PC-3 (cell line): ENCODE results near the gene LMBR1L. TPM values are rescaled to one million over a fixed set of nuclear protein-coding genes. Genes with fewer than 3 reads are reported as not detected.

Source experiments
- ATAC-seq: fragments of 200-7000 bp; cut with Tn5 transposase; 2 replicates; pipeline ENCODE4 v1.9.1; 2020; ENCODE audit warnings: mild to moderate bottlenecking, moderate library complexity
- BruUV-seq: library from RNA; stranded (reverse); fragments of 400-500 nt; replicated peaks from 2 replicates; lab custom pipeline; 2021; lab: Mats Ljungman, UMichigan
- CTCF ChIA-PET: fragments of 300-600 bp; sonication (Branson Sonifier 250); formaldehyde crosslinking; loops from one replicate; lab custom pipeline; 2022; ENCODE audit warnings: antibody characterized with exemption; lab: Charles Lee
- POLR2A ChIA-PET: fragments of 300-600 bp; sonication (Branson Sonifier 250); formaldehyde crosslinking; loops from one replicate; lab custom pipeline; 2022; ENCODE audit warnings: antibody characterized with exemption; ENCODE audit not compliant: unreplicated experiment; lab: Charles Lee
- DNase-seq: peaks from one replicate; pipeline ENCODE4 v3.0.0-alpha.2; 2015
- H2AFZ ChIP-seq: fragments of 300-600 bp; sonication (generic); 2 replicates; pipeline ENCODE4 v1.6.0; 2016; ENCODE audit warnings: antibody characterized with exemption, low read length
- H3F3A ChIP-seq: fragments of 300-600 bp; sonication (generic); one replicate; pipeline ENCODE4 v1.6.0; 2017; ENCODE audit warnings: antibody characterized with exemption, low read length, control low read depth, mild to moderate bottlenecking; ENCODE audit not compliant: unreplicated experiment
- H3K27ac ChIP-seq: fragments of 300-600 bp; sonication (generic); 2 replicates; pipeline ENCODE4 v1.5.1; 2016; ENCODE audit warnings: mild to moderate bottlenecking, low read length
- H3K27me3 ChIP-seq: fragments of 300-600 bp; sonication (generic); 2 replicates; pipeline ENCODE4 v1.6.1; 2016; ENCODE audit warnings: low read length, mixed read lengths
- H3K36me3 ChIP-seq: fragments of 300-600 bp; sonication (generic); 2 replicates; pipeline ENCODE4 v1.6.1; 2016; ENCODE audit warnings: low read depth, mixed run types, low read length, mixed read lengths
- H3K4me1 ChIP-seq: fragments of 300-600 bp; sonication (generic); 2 replicates; pipeline ENCODE4 v1.5.1; 2016; ENCODE audit warnings: low read length; ENCODE audit not compliant: insufficient read depth
- H3K4me2 ChIP-seq: fragments of 300-600 bp; sonication (generic); 2 replicates; pipeline ENCODE4 v1.6.0; 2016; ENCODE audit warnings: low read length
- H3K4me3 ChIP-seq: fragments of 300-600 bp; sonication (generic); 2 replicates; pipeline ENCODE4 v1.5.1; 2016; ENCODE audit warnings: mild to moderate bottlenecking, low read length, mixed read lengths
- H3K79me2 ChIP-seq: fragments of 300-600 bp; sonication (generic); 2 replicates; pipeline ENCODE4 v1.6.1; 2017; ENCODE audit warnings: low read length, mixed read lengths
- H3K9ac ChIP-seq: fragments of 300-600 bp; sonication (generic); 2 replicates; pipeline ENCODE4 v1.6.0; 2016; ENCODE audit warnings: mild to moderate bottlenecking, low read length
- H3K9me2 ChIP-seq: fragments of 300-600 bp; sonication (generic); replicated peaks from 2 replicates; pipeline ENCODE4 v1.6.1; 2016; ENCODE audit warnings: mixed run types, low read length, mixed read lengths
- H3K9me3 ChIP-seq: fragments of 300-600 bp; sonication (generic); 2 replicates; pipeline ENCODE4 v1.6.1; 2016; ENCODE audit warnings: low read length, mixed read lengths
- H4K20me1 ChIP-seq: fragments of 300-600 bp; sonication (generic); 2 replicates; pipeline ENCODE4 v1.6.1; 2016; ENCODE audit warnings: low read length, mixed read lengths
- CTCF ChIP-seq: fragments of 300-600 bp; sonication (generic); conservative IDR thresholded peaks from 2 replicates; pipeline ENCODE4 v1.5.1; 2017; ENCODE audit warnings: antibody characterized with exemption, low read depth, mild to moderate bottlenecking, low read length
- EZH2 ChIP-seq: fragments of 300-600 bp; sonication (generic); IDR thresholded peaks from one replicate; pipeline ENCODE4 v1.6.1; 2017; ENCODE audit warnings: antibody characterized with exemption, mild to moderate bottlenecking, low read length; ENCODE audit not compliant: unreplicated experiment
- EZH2phosphoT487 ChIP-seq: fragments of 300-600 bp; sonication (generic); IDR thresholded peaks from 2 replicates; pipeline ENCODE4 v1.6.1; 2018; ENCODE audit warnings: mild to moderate bottlenecking, antibody characterized with exemption, low read length, borderline replicate concordance
- intact Hi-C: fragments of 100-400 bp; cut with micrococcal nuclease; formaldehyde crosslinking; loops from 2 replicates; pipeline ENCODE4 v1.9.0; 2023
- total RNA-seq: library from RNA; depleted of rRNA; stranded (reverse); fragments of >200 nt; gene quantifications from 2 replicates; pipeline ENCODE4 v1.2.3, GENCODE V29; 2014

LMBR1L gene
- total RNA-seq, 1 experiment from 2014 or later, result 17.1 TPM

DNA sequence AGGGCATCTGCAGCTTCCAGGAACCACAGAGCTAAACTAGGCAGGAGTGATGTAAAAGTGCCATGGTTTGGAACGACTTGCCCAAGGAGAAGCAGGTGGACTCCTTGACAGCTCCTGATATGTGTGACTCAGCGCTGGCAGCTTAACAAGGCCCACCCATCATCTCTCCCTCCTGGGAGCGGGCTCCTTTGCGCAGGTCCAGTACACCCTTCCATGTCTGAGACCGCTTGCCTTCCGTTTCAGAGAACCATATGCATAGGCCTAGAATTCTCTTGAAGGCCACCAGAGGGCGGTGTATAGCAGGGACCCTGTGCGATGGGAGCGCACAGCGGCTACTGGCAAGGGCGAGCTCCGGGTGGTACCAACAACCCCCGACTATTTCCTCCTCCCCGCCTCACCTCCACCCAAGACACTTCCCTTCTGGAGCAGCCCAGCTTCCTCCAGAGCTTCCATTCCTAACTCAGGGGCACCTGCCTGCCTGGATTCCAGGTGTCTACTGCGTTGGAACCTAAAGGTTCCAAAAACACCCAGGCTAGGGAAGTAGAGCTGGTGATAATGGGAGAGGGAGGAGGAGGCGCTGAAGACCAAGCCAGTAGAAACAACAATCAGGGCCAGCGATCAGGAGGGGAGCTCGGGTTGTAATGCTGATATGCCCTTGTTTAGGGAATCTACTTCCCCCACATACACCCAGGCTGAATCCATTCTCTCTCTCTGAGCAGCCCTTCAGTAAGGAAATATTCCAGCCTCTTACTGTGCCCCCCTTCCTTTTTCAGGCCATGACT lies 22.3 kb downstream of the LMBR1L start:
- Histone ChIP-seq H3K79me2 (no peaks in the 10 kb centered on the region), H3K36me3 (no peaks in the 10 kb centered on the region), H3K27me3 (peaks cover 26% of the 10 kb centered on the region), H3K4me2 (peak overlapping the region; percentile 83), H3K27ac (no peak overlapping the region), H3K9me3 (no peaks in the 10 kb centered on the region), H4K20me1 (no peaks in the 10 kb centered on the region), H3F3A (no peaks in the 10 kb centered on the region), H3K4me1 (peaks cover 24% of the 10 kb centered on the region), H3K9me2 (no peaks in the 10 kb centered on the region), H3K9ac (no peak overlapping the region), H3K4me3 (peak overlapping the region; percentile 59), H2AFZ (peak overlapping the region; percentile 83)
- CTCF ChIA-PET, result interaction anchor here (0.5 to 3.2 kb wide), 14 partner anchors 8 to 1250 kb away, joined by 3 to 36 read pairs (median 5); partner anchors contain the start of genes DDX23 and RHEBL1
- intact Hi-C loops, result loop anchor here (1.0 to 2.0 kb wide), 3 partner anchors 20 to 146 kb away; partner anchors contain the start of gene RHEBL1
- TF ChIP-seq CTCF, result peak; percentile 94
- no peak for TF ChIP-seq EZH2phosphoT487
- no peak for TF ChIP-seq EZH2
- POLR2A ChIA-PET, result interaction anchor here (0.5 to 0.6 kb wide), 2 partner anchors 11 to 24 kb away, joined by 4 to 10 read pairs; no protein-coding TSS in a partner anchor
- no TSS peak for BruUV-seq
- DNase-seq (peak; percentile 95), ATAC-seq (peak; percentile 80)

DNA sequence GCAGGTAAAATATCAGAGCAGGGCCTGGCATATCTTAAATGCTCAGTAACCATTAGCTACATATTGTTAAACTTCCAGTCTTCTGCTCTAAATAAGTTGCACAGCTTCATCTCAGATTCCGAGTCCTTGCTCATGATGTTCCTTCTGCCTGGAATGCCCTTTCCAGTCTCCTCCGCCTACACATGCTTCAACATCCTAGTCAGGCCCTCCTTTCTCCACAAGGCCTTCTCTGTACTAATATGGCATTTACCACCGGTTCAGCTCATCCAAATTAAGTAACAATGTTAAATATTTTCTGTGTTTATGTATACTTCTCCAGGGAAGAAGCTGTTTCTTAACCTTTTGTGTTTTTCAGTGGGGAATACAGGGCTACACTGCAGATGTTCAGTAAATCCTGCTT lies 24.5 kb downstream of the LMBR1L start:
- ChIA-PET CTCF (interaction anchor here (0.6 kb wide), 1 partner anchor 149 kb away, joined by 6 read pairs; no protein-coding TSS in a partner anchor), POLR2A (interaction anchor here (0.6 kb wide), 1 partner anchor 29 kb away, joined by 6 read pairs; no protein-coding TSS in a partner anchor)
- Histone ChIP-seq H3K27ac (no peak overlapping the region), H3K9ac (no peak overlapping the region), H3K4me3 (no peak overlapping the region), H3F3A (no peaks in the 10 kb centered on the region), H3K79me2 (no peaks in the 10 kb centered on the region), H3K9me2 (no peaks in the 10 kb centered on the region), H3K4me1 (peaks cover 11% of the 10 kb centered on the region), H3K27me3 (peaks cover 16% of the 10 kb centered on the region), H4K20me1 (no peaks in the 10 kb centered on the region), H2AFZ (no peak overlapping the region), H3K36me3 (no peaks in the 10 kb centered on the region), H3K9me3 (no peaks in the 10 kb centered on the region), H3K4me2 (no peak overlapping the region)
- DNase-seq (no peak), ATAC-seq (no peak)
- no TSS peak for BruUV-seq
- TF ChIP-seq CTCF (no peak), EZH2phosphoT487 (no peak), EZH2 (no peak)
- intact Hi-C loops, result no loop called here

- no peak for TF ChIP-seq EZH2phosphoT487
- TF ChIP-seq EZH2, result no peak
- TF ChIP-seq CTCF, result no peak
- no peak overlapping the region for H3K9ac ChIP-seq
- H3K9me2 ChIP-seq, result no peaks in the 10 kb centered on the region
- H3K36me3 ChIP-seq, result no peaks in the 10 kb centered on the region
- intact Hi-C loops, result no loop called here
- no peak for ATAC-seq
- no peak overlapping the region for H3K4me2 ChIP-seq
- H3K27me3 ChIP-seq, result no peaks in the 10 kb centered on the region
- no peaks in the 10 kb centered on the region for H3F3A ChIP-seq
- no peaks in the 10 kb centered on the region for H4K20me1 ChIP-seq
- H3K4me1 ChIP-seq, result peaks cover 11% of the 10 kb centered on the region
- no peak overlapping the region for H3K27ac ChIP-seq
- DNase-seq, result no peak
- ChIA-PET CTCF (no interaction called here), POLR2A (no interaction called here)
- no peak overlapping the region for H2AFZ ChIP-seq
- no peak overlapping the region for H3K4me3 ChIP-seq
- H3K79me2 ChIP-seq, result no peaks in the 10 kb centered on the region
- no peaks in the 10 kb centered on the region for H3K9me3 ChIP-seq
- no TSS peak for BruUV-seq
Measured at GRCh38 chr12:49084438-49084837, 26.2 kb downstream of the LMBR1L start.
